Stomach smooth muscle (tissue), 2 donors: ENCODE results near the gene OR2S2.

Source experiments
- H3K27ac ChIP-seq: one replicate; pipeline ENCODE4 v1.7.0; 2013; ENCODE audit warnings: mild to moderate bottlenecking, low read length, inconsistent platforms
- H3K27me3 ChIP-seq, 2 donors: one replicate each; pipeline ENCODE4 v1.7.0; 2013; ENCODE audit warnings: low read length in 2 of 2; ENCODE audit not compliant: insufficient read depth in 2 of 2, control insufficient read depth in 1 of 2
- H3K36me3 ChIP-seq, 2 donors: one replicate each; pipeline ENCODE4 v1.7.0; 2013; ENCODE audit warnings: low read length in 2 of 2; ENCODE audit not compliant: control insufficient read depth in 2 of 2, insufficient read depth in 2 of 2
- H3K4me1 ChIP-seq: one replicate; pipeline ENCODE4 v1.7.0; 2013; ENCODE audit warnings: low read length; ENCODE audit not compliant: control insufficient read depth, insufficient read depth
- H3K4me3 ChIP-seq, 2 donors: one replicate each; pipeline ENCODE4 v1.7.0; 2013; ENCODE audit warnings: low read length in 2 of 2
- H3K9ac ChIP-seq, 2 donors: one replicate each; pipeline ENCODE4 v1.7.0; 2013; ENCODE audit warnings: low read length in 2 of 2, mild to moderate bottlenecking in 1 of 2
- H3K9me3 ChIP-seq, 2 donors: one replicate each; pipeline ENCODE4 v1.7.0; 2013; ENCODE audit warnings: low read length in 2 of 2; ENCODE audit not compliant: control insufficient read depth in 2 of 2
- donor health status: healthy.
- donor health status: Pancreatic carcinoma.

Gene OR2S2

DNA sequence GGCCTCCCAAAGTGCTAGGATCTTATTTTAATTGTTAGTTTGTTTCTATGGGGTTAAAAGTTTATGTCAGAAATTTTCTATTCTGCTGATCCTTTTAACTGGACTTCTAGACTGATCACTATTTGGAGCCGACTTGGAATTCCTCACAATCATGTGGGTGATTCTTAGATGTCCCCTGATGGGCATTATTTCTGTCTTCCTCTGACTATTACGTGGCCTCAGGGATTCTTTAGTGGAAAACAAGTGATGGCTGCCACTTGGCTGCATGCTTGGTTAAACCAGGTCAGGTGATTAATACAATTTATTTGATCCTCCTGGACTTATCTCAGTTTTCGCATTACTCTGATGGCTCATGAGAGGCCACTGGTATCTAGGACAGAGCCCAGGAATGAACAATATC, 32.2 kb upstream of the OR2S2 start:
- H3K27me3 ChIP-seq: no peaks in the 10 kb centered on the region
- no peak overlapping the region for H3K27ac ChIP-seq
- no peak overlapping the region for H3K4me3 ChIP-seq
- no peaks in the 10 kb centered on the region for H3K4me1 ChIP-seq
- no peaks in the 10 kb centered on the region for H3K9me3 ChIP-seq
- no peaks in the 10 kb centered on the region for H3K36me3 ChIP-seq
- no peak overlapping the region for H3K9ac ChIP-seq

DNA sequence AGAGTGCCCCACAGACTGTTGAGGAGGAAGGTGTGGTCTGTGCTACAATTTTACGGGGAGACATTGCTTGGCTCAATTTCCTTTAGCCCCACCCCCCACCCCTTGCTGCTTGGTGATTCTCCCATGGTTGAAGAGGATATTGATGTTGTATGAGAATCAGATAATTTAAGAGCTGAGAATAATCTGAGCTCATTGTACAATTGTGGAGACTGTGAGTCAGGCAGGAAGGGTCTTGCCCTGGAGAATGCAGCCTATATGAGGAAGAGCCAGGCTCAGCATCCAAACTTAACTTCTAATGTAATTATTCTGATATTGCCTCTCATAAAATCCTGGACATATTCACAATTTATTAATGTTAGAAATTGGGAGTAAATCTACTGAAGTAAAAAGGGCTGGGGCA, 26.1 kb upstream of the OR2S2 start:
- no peak overlapping the region for H3K27ac ChIP-seq
- H3K9ac ChIP-seq: no peak overlapping the region
- H3K4me1 ChIP-seq: no peaks in the 10 kb centered on the region
- H3K4me3 ChIP-seq: no peak overlapping the region
- H3K9me3 ChIP-seq: no peaks in the 10 kb centered on the region
- peaks cover 3 to 14% of the 10 kb centered on the region in 2 donors for H3K27me3 ChIP-seq
- no peaks in the 10 kb centered on the region for H3K36me3 ChIP-seq

DNA sequence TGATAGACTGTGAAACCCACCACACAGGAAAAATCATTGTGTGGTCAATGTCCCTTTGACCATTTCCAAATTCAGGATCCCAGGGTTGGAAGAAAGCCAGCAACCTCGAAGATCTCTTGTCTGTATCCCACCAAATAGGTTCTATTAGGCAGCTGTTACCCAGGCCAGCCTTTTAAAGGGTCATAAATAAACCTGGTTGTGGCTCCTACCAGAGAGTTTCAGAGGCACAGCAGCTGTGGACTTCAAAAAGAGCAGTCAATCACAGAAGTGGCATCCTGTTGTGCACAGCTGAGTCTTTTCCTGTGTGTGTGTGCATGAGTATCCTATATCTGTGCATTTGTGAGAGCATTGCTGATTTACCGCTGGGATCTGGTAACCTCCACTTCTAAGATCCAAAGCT, 23.7 kb upstream of the OR2S2 start:
- no peaks in the 10 kb centered on the region for H3K36me3 ChIP-seq
- H3K27ac ChIP-seq: no peak overlapping the region
- peaks cover 3 to 14% of the 10 kb centered on the region in 2 donors for H3K27me3 ChIP-seq
- H3K4me3 ChIP-seq: no peak overlapping the region
- H3K4me1 ChIP-seq: no peaks in the 10 kb centered on the region
- H3K9ac ChIP-seq: no peak overlapping the region
- peaks cover 0 to under 1% of the 10 kb centered on the region in 2 donors for H3K9me3 ChIP-seq

DNA sequence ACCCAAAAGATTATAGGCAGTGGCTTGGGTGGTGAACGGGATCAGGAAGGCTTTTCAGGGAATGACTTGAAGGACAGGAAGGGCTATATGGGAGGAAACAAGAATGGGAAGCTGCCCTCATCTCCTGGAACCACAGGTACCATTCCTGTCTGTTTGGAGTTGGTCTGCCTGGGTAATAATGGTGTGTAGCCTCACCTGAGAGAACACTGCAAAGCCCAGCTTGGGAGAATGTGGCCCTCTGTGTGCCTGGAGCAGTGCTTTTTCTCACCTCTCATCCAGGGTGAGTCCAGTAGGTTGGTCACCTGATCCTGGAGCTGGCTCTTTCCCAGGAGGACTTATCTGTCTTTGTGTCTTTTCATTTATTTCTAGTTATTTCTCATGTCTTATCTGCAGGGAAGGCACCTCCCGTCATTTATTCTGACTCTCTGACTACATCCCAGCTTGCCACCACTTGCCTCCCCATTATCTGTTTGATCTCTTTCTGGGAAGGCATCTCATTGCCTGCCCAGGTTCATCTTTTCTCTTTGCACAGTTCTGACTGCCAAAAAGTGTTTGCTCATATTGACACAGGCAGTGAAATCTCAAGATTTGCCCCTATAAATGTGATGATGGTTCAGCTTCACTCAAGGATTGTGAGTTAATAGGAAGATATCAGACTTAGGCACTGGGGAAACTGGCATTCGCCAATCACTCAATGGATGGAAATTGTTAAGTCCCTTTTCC, 22.5 kb upstream of the OR2S2 start:
- H3K9ac ChIP-seq: no peak overlapping the region
- H3K27ac ChIP-seq: no peak overlapping the region
- no peaks in the 10 kb centered on the region for H3K36me3 ChIP-seq
- peaks cover 3 to 20% of the 10 kb centered on the region in 2 donors for H3K27me3 ChIP-seq
- H3K4me1 ChIP-seq: no peaks in the 10 kb centered on the region
- peaks cover 6 to 7% of the 10 kb centered on the region in 2 donors for H3K9me3 ChIP-seq
- H3K4me3 ChIP-seq: no peak overlapping the region

DNA sequence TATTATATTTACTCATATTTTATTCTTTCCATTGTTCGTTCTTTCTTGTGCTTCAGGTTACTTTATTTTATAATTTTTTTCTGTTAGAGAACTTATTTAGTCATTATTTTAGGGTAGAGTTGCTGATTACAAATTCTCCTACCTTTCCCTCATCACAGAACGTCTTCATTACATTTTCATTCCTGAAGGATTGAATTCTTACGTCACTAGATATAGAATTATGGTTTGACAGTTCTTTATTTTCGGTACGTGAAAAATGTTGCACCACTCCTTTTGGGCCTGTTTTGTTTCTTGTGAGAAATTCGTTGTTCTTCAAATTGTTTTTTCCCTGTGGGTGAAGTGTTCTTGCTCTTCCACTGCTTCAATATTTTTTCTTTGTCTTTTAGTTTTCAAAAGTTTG, 20.8 kb upstream of the OR2S2 start:
- peaks cover 7 to 9% of the 10 kb centered on the region in 2 donors for H3K9me3 ChIP-seq
- H3K4me3 ChIP-seq: no peak overlapping the region
- H3K36me3 ChIP-seq: no peaks in the 10 kb centered on the region
- H3K27ac ChIP-seq: no peak overlapping the region
- H3K4me1 ChIP-seq: no peaks in the 10 kb centered on the region
- peaks cover 7 to 20% of the 10 kb centered on the region in 2 donors for H3K27me3 ChIP-seq
- H3K9ac ChIP-seq: no peak overlapping the region

DNA sequence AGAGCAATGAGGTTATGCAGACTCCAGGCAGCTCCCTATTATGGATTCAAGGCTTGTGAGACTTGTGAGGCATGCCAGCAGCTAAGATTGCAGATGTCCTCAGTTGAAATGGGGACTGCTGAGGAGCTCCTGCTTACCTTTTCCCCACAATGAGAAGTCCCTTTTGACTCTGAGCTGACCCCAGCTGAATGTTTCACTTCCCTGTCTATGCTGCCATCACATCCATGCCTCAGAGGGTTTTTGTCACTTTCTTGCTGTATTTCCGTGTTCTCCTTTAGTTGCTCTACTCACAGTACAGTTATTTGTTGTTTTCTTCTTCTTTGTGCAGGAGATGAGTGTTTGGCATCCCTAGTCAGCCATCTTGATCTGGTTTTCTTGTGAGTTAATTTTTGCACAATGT, 18.8 kb upstream of the OR2S2 start:
- Histone ChIP-seq H3K27ac (no peak overlapping the region), H3K4me1 (no peaks in the 10 kb centered on the region), H3K36me3 (no peaks in the 10 kb centered on the region), H3K4me3 (no peak overlapping the region), H3K27me3 (peaks cover 14 to 20% of the 10 kb centered on the region in 2 donors), H3K9ac (no peak overlapping the region), H3K9me3 (peaks cover 7 to 9% of the 10 kb centered on the region in 2 donors)

DNA sequence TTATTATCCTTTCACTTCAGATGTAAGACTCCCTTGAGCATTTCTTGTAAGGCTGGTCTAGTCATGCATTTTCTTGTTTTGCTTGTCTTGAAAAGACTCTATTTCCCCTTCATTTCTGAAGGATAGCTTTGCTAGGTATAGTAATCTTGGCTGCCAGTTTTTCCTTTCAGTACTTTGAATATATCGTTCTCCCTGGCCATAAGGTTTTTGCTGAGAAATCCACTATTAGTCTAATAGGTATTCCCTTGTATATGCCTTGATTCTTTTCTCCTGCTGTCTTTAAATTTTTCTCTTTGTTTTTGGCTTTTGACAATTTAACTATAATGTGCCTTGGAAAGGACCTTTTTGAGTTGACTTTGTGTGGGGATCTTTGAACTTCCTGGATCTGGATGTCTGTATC, 16.8 kb upstream of the OR2S2 start:
- no peak overlapping the region for H3K9ac ChIP-seq
- no peak overlapping the region for H3K27ac ChIP-seq
- peaks cover 12% of the 10 kb centered on the region in 2 donors for H3K27me3 ChIP-seq
- peaks cover 7 to 9% of the 10 kb centered on the region in 2 donors for H3K9me3 ChIP-seq
- H3K4me1 ChIP-seq: no peaks in the 10 kb centered on the region
- no peak overlapping the region for H3K4me3 ChIP-seq
- H3K36me3 ChIP-seq: no peaks in the 10 kb centered on the region

DNA sequence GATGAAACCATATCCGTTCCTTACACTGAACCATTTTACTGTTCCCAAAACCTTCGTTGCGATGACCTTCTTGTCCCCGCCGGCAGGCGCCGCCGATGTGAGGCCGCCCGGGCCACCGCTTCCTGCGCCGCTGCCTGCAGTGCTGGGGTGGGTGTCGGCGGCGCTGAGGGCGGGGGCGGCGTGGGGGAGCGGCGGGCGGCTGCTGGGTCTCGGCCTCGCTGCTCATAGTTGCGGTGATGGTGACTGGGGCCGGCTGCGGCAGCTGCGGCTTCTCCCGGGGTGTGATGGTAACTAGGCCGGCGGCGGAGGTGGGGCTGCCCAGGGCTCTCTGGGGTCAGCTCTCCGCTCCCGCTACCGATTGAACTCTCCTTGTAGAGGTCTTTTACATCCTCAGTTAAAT, 14.1 kb upstream of the OR2S2 start:
- peaks cover 11 to 12% of the 10 kb centered on the region in 2 donors for H3K27me3 ChIP-seq
- no peaks in the 10 kb centered on the region for H3K4me1 ChIP-seq
- no peaks in the 10 kb centered on the region for H3K36me3 ChIP-seq
- no peak overlapping the region for H3K27ac ChIP-seq
- H3K4me3 ChIP-seq: no peak overlapping the region
- H3K9me3 ChIP-seq: peaks cover 7 to 9% of the 10 kb centered on the region in 2 donors
- H3K9ac ChIP-seq: no peak overlapping the region

DNA sequence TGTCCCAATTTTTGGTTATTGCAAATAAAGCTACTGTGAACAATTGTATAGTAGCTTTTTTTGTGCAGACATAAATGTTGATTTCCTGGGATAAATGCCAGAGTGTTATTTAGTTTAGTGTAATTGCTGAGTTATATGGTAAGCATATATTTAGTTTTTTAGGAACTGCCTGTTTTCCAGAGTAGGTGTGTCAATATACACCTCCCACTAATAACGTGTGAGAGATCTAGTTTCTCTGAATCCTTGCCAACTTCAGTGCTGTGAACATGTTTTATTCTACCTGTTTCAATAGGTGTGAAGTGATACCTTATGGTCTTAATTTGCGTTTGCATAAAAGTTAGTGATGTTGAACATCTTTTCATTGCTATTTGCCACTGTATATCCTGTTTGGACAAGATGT, 9.1 kb upstream of the OR2S2 start:
- peaks cover 4 to 5% of the 10 kb centered on the region in 2 donors for H3K27me3 ChIP-seq
- no peak overlapping the region for H3K9ac ChIP-seq
- no peak overlapping the region for H3K4me3 ChIP-seq
- H3K36me3 ChIP-seq: no peaks in the 10 kb centered on the region
- H3K27ac ChIP-seq: no peak overlapping the region
- H3K9me3 ChIP-seq: no peaks in the 10 kb centered on the region
- peaks cover under 1% of the 10 kb centered on the region for H3K4me1 ChIP-seq

DNA sequence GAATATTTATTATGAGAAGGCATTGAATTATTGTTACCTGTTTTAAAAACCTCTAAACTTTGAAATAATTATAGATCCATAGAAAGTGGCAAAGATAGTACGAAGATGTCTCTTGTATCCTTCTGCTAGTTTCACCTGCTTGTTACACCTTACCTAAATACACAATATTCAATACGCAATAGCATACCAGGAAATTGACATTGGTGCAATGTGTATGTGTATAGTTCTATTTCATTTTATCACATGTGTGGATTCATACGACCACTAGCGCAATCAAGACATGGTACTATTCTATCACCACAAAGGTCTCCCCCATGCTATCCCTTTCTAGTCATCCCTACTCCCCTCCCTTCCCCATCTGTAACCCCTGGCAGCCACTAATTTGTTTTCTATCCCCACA, 8.5 kb upstream of the OR2S2 start:
- Histone ChIP-seq H3K27me3 (peaks cover 0 to under 1% of the 10 kb centered on the region in 2 donors), H3K4me1 (peaks cover 4% of the 10 kb centered on the region), H3K9ac (no peak overlapping the region), H3K36me3 (no peaks in the 10 kb centered on the region), H3K4me3 (no peak overlapping the region), H3K9me3 (no peaks in the 10 kb centered on the region), H3K27ac (no peak overlapping the region)

DNA sequence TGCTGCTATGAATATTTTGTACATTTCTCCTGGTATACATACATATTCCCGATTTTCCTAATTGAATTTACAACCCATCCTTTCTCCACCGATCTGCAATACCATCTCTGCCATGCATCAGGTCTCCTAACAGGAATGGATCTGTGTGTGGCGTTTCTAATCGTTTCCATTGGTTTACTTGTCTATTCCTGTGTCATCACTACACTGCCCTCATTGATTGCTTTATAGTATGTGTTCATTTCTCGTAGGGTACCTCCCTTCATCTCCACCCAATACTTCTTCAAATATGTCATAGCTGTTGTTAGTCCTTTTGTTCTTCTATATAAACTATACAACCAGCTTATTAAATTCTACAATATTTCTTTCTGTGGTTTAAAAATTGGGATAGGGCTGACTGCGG, 7.1 kb upstream of the OR2S2 start:
- Histone ChIP-seq H3K9ac (no peak overlapping the region), H3K27me3 (no peaks in the 10 kb centered on the region), H3K9me3 (no peaks in the 10 kb centered on the region), H3K4me1 (peaks cover 4% of the 10 kb centered on the region), H3K4me3 (no peak overlapping the region), H3K36me3 (no peaks in the 10 kb centered on the region), H3K27ac (no peak overlapping the region)
